ENCODE data around the gene MRNIP.
"Not testable (repeated sequence)": the region's sequence is repeated elsewhere in the genome, so short reads cannot be mapped to it uniquely, and the experiment has no call there.

Gene MRNIP

GRCh38 chr5:179871533-179871932, 12.9 kb upstream of the MRNIP start:
- DNase-seq (ENCODE audit: low read depth), result not testable (repeated sequence)

- no peak for DNase-seq (ENCODE audit: low read depth)
Observed at GRCh38 chr5:179870952-179871351, 12.3 kb upstream of the MRNIP start.

- DNase-seq (ENCODE audit: low read depth), result no peak
Observed at GRCh38 chr5:179870403-179870903, 11.8 kb upstream of the MRNIP start.

- DNase-seq (ENCODE audit: low read depth), result no peak
Observed at GRCh38 chr5:179869641-179870402, 11.2 kb upstream of the MRNIP start.

GRCh38 chr5:179869101-179869500, 10.5 kb upstream of the MRNIP start:
- no peak for DNase-seq (ENCODE audit: low read depth)

GRCh38 chr5:179868541-179868940, 9.9 kb upstream of the MRNIP start:
- DNase-seq (ENCODE audit: low read depth), result no peak

GRCh38 chr5:179867476-179867875, 8.9 kb upstream of the MRNIP start:
- DNase-seq (ENCODE audit: low read depth), result no peak

GRCh38 chr5:179867079-179867465, 8.5 kb upstream of the MRNIP start:
- no peak for DNase-seq (ENCODE audit: low read depth)

- DNase-seq (ENCODE audit: low read depth), result no peak
Observed at GRCh38 chr5:179866241-179867078, 7.8 kb upstream of the MRNIP start.

GRCh38 chr5:179865491-179866240, 7.0 kb upstream of the MRNIP start:
- DNase-seq (ENCODE audit: low read depth), result no peak

- DNase-seq (ENCODE audit: low read depth), result no peak
Observed at GRCh38 chr5:179864686-179865085, 6.1 kb upstream of the MRNIP start.

- no peak for DNase-seq (ENCODE audit: low read depth)
Observed at GRCh38 chr5:179863449-179864085, 5.0 kb upstream of the MRNIP start.

- DNase-seq (ENCODE audit: low read depth), result no peak
Observed at GRCh38 chr5:179862891-179863290, 4.3 kb upstream of the MRNIP start.

- DNase-seq (ENCODE audit: low read depth), result no peak
Observed at GRCh38 chr5:179862296-179862695, 3.7 kb upstream of the MRNIP start.

GRCh38 chr5:179860301-179860700, 1.7 kb upstream of the MRNIP start:
- DNase-seq (ENCODE audit: low read depth), result no peak

- DNase-seq (ENCODE audit: low read depth), result no peak
Observed at GRCh38 chr5:179858241-179858585, 404 bp downstream of the MRNIP start.

- no peak for DNase-seq (ENCODE audit: low read depth)
Observed at GRCh38 chr5:179854356-179854755, 4.3 kb downstream of the MRNIP start.

GRCh38 chr5:179852993-179853547, 5.5 kb downstream of the MRNIP start:
- DNase-seq (ENCODE audit: low read depth), result no peak

GRCh38 chr5:179841621-179842020, 17.0 kb downstream of the MRNIP start:
- no peak for DNase-seq (ENCODE audit: low read depth)

GRCh38 chr5:179840766-179841165, 17.9 kb downstream of the MRNIP start:
- no peak for DNase-seq (ENCODE audit: low read depth)

GRCh38 chr5:179840321-179840720, 18.3 kb downstream of the MRNIP start:
- no peak for DNase-seq (ENCODE audit: low read depth)

All from CMK (cell line).